Gastrocnemius medialis (tissue), 4 donors: ENCODE results near the gene SCYL1.

ENCODE experiments used
- CTCF ChIP-seq, 5 experiments: fragments of 450-650 bp in 3 of 5; fragments of 200-600 bp in 2 of 5; sonication (generic) in 2 of 5; IDR thresholded peaks in 4 of 5; conservative IDR thresholded peaks in 1 of 5; 1 replicate in 4 of 5; 2 replicates in 1 of 5; pipeline ENCODE4 v1.5.1; 2016 to 2019; ENCODE audit warnings: antibody characterized with exemption in 5 of 5, mild to moderate bottlenecking in 3 of 5, moderate library complexity in 3 of 5
- POLR2A ChIP-seq, 2 donors: fragments of 450-650 bp; IDR thresholded peaks; one replicate each; pipeline ENCODE4 v1.6.1; 2017; ENCODE audit warnings: antibody characterized with exemption in 2 of 2, mild to moderate bottlenecking in 2 of 2, moderate library complexity in 2 of 2

DNA sequence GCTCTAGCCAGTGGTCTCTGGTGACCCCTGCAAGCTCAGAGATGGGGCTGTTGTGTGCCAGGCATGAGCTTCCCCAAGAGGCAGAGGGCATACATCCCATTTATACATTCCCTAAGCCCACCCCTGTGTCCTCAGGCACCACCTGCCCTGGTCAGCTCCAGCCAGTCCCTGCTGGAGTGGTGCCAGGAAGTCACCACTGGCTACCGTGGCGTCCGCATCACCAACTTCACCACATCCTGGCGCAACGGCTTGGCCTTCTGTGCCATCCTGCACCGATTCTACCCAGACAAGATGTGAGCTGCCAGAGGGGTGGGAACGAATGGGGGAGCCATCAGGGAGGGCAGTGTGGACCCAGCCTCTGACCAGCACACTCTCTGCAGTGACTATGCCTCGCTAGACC lies 59.2 kb downstream of the SCYL1 start:
- TF ChIP-seq CTCF (IDR thresholded peaks at IDR 0.05 in 4 of 5, conservative IDR thresholded peaks at IDR 0.05 in 1 of 5) (no peak), POLR2A (IDR thresholded peaks at IDR 0.05) (no peak)
